Measurements from ENCODE around the gene CNIH3. TPM values are rescaled to one million over a fixed set of nuclear protein-coding genes. Genes with fewer than 3 reads are reported as not detected.

Gene CNIH3
- total RNA-seq, 1 donor from 2014 or later, result not detected

DNA sequence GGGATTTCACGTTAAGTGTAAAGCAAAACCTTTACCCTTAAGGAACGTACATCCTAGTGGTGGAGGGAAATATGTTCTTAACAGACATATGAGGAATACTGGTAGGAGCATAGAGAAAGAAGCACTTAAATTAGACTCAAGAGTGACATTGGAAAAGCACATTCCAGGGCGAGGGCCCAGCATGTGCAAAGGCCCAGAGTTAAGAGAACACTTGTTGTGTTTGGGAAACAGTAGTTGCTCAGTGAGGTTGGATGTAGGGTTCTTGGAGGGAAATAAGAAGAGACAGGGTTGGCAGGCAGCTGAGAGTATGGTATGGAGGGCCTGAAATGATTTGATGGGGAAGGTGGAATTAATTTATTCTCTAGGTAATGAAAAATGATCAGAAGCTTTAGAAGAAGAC lies 115.5 kb downstream of the CNIH3 start:
- Histone ChIP-seq H3K4me1 (no peaks in the 10 kb centered on the region), H3K9me3 (no peaks in the 10 kb centered on the region), H3K36me3 (no peaks in the 10 kb centered on the region), H3K4me3 (no peak overlapping the region), H3K27ac (no peak overlapping the region), H3K27me3 (no peaks in the 10 kb centered on the region)
- no peak for DNase-seq (ENCODE audit: low spot score in 2 of 2)
- intact Hi-C loops (cut with DNase I), result no loop called here
- TF ChIP-seq, protein P1, sequence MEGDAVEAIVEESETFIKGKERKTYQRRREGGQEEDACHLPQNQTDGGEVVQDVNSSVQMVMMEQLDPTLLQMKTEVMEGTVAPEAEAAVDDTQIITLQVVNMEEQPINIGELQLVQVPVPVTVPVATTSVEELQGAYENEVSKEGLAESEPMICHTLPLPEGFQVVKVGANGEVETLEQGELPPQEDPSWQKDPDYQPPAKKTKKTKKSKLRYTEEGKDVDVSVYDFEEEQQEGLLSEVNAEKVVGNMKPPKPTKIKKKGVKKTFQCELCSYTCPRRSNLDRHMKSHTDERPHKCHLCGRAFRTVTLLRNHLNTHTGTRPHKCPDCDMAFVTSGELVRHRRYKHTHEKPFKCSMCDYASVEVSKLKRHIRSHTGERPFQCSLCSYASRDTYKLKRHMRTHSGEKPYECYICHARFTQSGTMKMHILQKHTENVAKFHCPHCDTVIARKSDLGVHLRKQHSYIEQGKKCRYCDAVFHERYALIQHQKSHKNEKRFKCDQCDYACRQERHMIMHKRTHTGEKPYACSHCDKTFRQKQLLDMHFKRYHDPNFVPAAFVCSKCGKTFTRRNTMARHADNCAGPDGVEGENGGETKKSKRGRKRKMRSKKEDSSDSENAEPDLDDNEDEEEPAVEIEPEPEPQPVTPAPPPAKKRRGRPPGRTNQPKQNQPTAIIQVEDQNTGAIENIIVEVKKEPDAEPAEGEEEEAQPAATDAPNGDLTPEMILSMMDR (IDR thresholded peaks at IDR 0.05), result no peak

DNA sequence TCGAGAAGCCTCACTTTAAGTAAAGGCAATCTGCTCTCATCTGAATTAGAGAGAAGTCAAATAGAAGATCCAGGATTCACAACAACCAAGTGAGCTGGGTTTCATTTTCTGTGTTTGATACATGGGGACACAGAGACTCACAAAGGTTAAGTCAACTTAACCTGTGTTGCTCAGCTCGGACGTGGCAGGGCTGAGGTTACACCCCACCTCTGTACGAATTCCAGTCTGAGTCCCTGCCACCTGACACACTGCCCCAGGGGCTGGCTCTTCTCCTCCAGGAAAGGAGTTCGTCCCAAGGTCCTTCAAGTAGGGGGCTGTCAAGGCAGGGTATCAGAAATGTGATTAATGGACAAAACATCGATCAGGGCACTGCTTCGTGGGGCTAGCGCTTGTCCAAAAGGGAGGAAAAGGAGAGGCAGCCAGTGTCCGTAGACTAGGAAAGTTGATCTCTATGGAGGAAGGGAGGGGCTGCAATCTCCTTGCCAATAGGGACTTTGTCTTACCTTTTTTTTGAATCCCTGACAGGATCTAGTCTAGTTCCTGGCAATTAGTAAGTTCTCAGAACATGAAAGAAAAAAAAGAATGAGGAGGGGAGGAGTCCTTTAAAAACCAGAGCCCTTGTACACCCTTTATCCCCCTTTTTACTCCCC lies 116.4 kb downstream of the CNIH3 start:
- Histone ChIP-seq H3K36me3 (no peaks in the 10 kb centered on the region), H3K9me3 (no peaks in the 10 kb centered on the region), H3K27me3 (no peaks in the 10 kb centered on the region), H3K4me1 (no peaks in the 10 kb centered on the region), H3K4me3 (no peak overlapping the region), H3K27ac (peak overlapping the region in 1 of 2 donors; percentile 34)
- DNase-seq (ENCODE audit: low spot score in 2 of 2), result no peak
- TF ChIP-seq, protein P1 (IDR thresholded peaks at IDR 0.05), result no peak
- intact Hi-C loops (cut with DNase I), result no loop called here

DNA sequence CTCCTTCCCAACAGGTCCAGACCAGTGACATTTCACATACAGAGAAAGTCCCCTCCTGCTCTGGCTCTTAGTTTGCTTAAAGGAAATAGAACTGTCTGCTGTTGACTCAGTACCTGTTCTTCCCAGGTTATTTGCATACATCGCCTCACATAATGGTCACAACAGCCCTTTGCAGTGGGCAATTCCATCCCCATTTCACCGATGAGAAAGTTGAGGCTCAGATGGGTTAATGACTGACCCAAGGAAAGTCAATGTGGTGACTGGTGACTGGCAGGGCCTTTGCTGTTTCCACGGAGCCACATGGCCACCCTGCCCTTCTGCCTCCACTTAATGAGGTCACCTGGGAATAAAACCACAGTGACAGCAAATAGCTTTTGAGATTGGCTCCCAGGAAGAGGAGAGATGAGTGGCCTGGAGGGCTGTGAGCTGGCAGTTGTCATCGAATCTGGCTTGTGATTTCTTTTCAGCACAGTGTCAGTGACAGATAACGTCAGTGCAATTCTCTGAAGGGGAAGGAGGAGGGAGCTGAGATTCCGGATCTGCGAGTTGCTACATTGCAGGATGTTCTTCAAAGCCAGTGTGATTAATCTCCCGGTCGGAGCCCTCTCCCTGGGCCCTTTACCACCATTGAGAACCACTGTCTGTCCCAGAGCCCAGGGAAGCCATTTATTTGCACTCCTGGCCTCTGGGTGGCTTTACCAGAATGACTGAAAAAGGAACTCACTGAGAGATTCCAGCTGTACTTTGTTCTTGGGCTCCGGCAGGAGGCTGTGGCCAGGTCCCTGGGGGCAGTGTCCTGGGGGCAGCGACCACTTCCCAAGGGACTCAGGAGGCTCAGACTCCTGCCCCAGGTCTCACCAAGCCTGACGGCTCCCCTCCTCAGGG lies 117.2 kb downstream of the CNIH3 start:
- intact Hi-C loops (cut with DNase I), result no loop called here
- H3K4me1 ChIP-seq, result no peaks in the 10 kb centered on the region
- no peak overlapping the region for H3K4me3 ChIP-seq
- no peaks in the 10 kb centered on the region for H3K9me3 ChIP-seq
- H3K27ac ChIP-seq, result peak overlapping the region in 1 of 2 donors; percentile 34
- no peak for DNase-seq (ENCODE audit: low spot score in 2 of 2)
- TF ChIP-seq, protein P1 (IDR thresholded peaks at IDR 0.05), result no peak
- no peaks in the 10 kb centered on the region for H3K27me3 ChIP-seq
- no peaks in the 10 kb centered on the region for H3K36me3 ChIP-seq

DNA sequence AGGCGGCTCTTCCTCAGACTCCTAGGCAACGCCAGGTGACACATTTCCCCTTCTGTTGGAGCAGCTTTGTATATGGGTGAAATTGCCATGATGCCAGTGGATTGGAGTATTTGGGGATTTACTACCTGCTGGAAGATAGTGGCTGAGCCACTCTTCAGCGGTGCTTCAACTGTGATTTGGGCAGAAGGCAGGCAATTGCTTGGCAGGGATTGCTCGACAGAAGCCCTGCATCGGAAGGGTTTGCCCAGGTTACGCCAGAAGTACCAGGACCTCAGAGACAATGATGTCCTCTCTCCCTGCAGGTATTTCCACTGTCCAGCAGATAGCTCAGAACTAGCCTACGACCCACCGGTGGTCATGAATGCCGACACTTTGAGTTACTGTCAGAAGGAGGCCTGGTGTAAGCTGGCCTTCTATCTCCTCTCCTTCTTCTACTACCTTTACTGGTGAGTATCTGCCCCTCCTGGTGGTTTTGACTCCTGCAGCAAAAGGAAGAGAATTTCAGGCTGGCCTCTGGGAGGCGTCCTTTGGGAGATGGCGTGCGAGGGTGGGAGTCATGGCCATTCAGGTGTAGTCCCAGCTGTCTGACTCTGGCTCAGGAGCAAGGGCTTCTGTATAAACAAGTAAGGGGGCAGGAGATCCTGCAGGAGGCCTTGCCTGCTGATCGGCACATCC lies 118.3 kb downstream of the CNIH3 start:
- Histone ChIP-seq H3K27ac (no peak overlapping the region), H3K4me3 (no peak overlapping the region), H3K4me1 (no peaks in the 10 kb centered on the region), H3K36me3 (no peaks in the 10 kb centered on the region), H3K27me3 (no peaks in the 10 kb centered on the region), H3K9me3 (no peaks in the 10 kb centered on the region)
- TF ChIP-seq, protein P1 (IDR thresholded peaks at IDR 0.05), result no peak
- DNase-seq (ENCODE audit: low spot score in 2 of 2), result no peak
- intact Hi-C loops (cut with DNase I), result no loop called here

DNA sequence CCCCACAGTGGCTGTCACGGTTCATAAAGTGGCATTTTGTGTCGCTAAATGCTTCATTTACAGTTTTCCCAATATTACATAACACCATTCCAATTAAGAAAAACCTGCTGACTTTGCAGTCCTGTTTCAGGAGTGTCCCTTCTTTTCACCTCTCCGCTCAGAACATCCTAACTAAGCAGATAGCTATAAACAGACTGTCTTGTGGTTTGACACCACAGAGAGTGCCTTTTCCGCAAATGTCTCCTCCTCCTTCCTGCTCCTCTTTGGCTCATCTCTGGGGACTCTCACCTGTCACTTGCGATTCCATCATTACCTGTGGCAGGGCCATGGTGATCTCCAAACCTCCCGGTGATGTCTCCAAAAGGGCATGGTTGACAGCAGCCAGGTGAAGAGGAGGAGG lies 119.0 kb downstream of the CNIH3 start:
- H3K4me3 ChIP-seq, result no peak overlapping the region
- H3K4me1 ChIP-seq, result no peaks in the 10 kb centered on the region
- H3K9me3 ChIP-seq, result no peaks in the 10 kb centered on the region
- H3K27me3 ChIP-seq, result no peaks in the 10 kb centered on the region
- no peak for DNase-seq (ENCODE audit: low spot score in 2 of 2)
- no peak overlapping the region for H3K27ac ChIP-seq
- no peaks in the 10 kb centered on the region for H3K36me3 ChIP-seq
- intact Hi-C loops (cut with DNase I), result no loop called here
- TF ChIP-seq, protein P1 (IDR thresholded peaks at IDR 0.05), result no peak

Measured in ascending aorta (tissue), 2 donors.